ENCODE measurements around the gene ARFGAP3.

The ARFGAP3 gene

DNA sequence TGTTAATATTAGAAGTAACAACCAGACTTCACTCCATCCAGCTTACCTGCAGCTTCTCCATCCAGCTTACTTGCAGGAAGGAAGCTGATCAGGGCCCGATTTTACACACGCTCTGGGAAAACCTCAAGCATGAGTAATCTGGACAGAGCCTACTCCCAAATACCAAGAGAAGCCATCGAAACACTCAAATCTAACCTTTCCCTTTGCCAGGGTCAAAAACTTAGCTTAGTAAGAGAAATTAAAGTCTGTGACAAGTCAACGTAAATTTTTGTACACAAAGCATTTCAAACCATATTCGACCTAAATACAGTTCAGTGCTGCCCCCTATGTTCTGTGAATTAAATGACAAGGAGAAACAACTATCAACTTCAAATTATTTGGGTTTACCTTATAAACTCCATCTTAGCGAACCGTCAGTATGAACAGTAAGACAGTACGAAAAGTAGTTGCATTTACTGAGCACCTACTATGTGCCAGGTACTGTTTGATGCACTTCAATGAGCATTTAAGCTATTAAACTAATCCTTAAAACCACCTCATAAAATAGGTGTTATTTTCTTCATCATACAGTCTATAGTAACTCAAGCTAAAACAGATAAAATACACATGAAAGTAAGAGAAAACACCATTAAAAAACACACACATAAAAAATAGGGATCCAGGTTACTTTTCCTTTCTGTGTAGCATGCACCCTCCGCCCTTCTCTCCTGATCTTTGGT, 36.9 kb downstream of the ARFGAP3 start:
- DNase-seq (ENCODE audit: low read depth, low spot score), result no peak

DNA sequence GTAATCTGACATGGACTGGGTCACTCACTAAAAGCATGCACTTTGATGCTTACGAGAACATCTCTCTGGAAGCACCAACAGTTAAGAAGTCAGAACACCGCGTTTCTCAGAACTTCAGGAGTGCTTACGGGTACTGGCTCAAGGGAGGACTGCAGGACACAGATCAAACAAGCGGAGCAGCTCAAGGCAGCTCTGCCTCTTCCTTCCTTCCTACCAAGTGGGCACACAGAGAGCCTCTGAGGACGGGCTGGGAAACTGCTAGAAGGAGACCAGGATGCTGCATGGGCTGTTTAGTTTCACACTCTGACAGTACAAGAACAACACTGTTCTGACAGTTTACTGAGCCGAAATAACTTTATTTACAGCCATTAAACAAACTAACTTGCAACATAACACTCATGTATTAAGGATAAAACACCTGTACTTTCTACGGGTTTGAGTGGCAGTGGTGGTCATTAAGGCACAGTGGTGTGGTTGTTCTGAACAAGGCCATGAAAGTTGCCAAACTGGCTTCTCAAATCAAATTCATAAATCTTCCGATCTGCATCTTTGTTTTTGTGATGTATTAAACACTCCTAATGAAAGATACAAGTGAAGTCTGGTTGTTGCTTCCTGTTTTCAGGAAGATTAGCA, 37.5 kb downstream of the ARFGAP3 start:
- no peak for DNase-seq (ENCODE audit: low read depth, low spot score)

DNA sequence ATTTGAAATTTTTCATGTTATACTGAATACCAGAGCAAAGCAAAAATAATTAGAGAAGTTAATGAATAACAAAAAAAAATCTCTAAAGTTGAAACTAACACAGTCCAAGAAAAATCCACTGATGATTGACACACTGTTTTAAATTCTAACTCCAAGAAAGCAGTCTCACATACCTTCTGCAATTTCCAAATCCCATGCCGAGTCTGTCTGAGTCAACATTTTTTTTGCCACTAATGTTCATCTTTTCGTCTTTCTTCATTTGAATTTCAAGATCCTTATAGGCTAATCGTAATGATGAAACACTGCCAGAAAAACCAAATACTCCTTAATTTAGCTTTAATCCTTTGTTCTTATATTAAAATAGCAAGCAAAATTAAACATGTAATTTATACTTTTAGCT, 39.5 kb downstream of the ARFGAP3 start:
- DNase-seq (ENCODE audit: low read depth, low spot score), result no peak

DNA sequence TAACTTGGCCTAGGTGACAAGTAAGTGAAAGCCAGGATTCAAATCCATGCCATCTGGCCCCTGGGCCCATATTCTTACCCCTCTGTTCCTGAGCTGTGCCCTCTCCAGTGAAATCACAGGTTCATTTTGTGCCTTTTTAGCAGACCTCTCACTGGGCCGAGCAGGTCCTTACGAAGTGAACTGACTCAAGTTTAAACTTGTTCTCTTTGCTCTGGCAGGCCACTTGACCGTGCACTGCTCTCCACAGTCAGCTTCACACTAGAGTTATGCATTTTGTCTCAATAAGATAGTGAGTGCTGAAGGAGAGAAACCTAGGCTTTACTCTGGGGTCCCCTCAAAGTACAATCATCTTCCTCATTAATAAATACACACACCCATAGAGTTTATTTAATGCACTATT, 40.7 kb downstream of the ARFGAP3 start:
- DNase-seq (ENCODE audit: low read depth, low spot score), result no peak

DNA sequence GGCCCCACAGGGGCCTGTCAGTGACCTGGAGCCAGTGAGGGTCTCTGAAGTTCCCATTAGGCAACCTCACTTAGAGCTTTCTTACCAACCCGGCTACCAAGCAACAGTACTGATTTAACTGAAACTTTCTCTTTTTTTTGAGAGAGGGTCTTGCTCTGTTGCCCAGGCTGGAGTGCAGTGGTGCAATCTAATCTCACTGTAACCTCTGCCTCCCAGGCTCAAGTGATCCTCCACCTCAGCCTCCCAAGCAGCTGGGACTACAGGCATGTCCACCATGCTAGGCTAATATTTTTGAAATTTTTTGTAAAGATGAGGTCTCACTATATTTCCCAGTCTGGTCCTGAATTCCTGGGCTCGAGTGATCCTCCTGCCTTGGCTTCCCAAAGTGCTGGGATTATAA, 42.5 kb downstream of the ARFGAP3 start:
- no peak for DNase-seq (ENCODE audit: low read depth, low spot score)

DNA sequence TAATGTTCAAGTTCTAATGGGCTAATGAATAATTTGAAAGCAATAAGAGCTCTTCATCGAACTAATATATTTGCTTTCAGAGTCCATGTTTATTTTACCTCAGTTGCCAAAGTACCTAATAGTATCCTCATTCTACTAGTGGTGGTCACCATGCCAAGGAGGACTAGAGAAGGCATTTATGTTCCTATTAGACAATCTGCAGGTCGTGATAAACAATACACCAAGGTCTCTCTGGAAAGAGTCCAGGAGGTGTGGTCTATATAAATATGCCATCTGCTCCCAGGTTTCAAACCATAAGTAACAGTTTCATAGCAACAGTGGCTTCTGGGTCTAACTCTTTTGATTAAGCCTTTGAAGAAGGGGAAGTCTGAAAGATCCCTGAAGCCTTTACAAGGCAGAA, 42.9 kb downstream of the ARFGAP3 start:
- no peak for DNase-seq (ENCODE audit: low read depth, low spot score)

DNA sequence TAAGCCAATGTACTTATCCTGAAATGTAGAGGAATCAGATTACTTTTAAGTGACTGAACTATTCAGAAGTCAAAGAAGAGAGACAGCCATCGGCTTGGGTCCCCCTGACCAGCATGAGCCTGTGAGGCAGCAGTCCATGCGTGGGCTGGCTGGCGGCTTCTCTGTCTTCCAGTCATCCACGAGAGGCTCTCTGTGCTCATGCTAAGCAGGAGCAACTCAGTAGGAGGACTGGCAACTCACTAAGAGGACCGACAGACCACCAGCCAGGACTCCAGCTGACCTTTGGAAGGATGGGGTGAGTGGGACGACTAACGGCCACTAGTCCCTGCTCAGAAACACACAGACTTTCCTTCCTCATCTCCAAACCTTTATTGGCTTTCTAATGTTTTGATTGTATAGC, 43.6 kb downstream of the ARFGAP3 start:
- DNase-seq (ENCODE audit: low read depth, low spot score), result no peak

DNA sequence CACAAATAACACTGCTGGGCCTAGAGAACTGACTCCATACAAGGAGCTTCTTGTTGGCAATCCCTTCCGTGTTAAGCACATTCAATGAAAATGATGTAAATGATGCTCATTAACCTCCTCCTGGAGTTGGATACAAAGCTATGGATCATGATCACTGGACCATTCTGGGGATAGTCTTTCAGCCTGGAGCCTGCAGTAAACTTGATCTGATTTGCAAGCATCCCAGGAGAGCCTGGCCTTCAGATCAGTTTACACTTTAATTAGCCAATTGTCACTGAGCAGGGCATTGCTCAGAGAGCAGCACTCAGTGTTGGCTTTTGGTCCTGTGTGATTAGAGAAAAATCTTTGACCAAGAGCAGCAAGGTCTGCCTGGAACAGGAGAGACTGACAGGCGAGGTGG, 45.6 kb downstream of the ARFGAP3 start:
- no peak for DNase-seq (ENCODE audit: low read depth, low spot score)

DNA sequence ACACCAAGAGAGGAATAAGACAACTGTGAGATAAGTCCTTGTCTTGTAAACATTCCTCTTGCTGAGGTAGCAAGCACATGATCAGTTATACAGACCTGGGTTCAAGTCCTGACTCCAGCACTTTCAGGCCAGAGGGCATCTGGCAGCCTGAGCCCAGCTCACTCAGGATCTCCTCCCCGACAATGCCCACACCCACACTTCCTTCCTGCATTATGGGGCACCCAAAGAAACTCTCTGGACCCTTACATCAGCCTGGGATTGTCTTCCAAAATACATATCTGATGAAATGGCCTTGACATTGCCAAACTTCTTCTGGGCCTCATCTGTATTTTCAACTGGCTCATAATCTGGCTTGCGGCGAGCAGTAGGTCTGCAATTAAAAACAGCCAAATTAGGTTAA, 48.6 kb downstream of the ARFGAP3 start:
- DNase-seq (ENCODE audit: low read depth, low spot score), result no peak

DNA sequence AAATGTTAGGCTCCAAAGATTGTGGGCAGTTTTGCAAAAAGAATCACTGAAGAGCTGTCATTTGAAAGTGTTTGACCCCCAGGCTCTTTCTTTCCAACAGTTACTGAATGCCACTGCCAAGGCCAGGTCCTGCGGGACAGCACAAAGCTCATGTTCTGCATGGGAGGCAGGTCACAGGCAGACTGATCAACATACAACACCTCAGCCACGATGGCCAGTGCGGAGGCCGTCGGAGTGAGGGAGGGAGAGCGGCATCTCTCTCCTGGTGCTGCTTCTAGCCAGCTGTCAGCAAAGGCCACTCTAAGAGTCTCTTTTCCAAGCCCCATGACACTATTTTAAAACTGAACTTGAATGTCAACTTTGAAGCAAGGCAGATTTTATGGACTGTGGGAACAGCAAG, 49.9 kb downstream of the ARFGAP3 start:
- no peak for DNase-seq (ENCODE audit: low read depth, low spot score)

DNA sequence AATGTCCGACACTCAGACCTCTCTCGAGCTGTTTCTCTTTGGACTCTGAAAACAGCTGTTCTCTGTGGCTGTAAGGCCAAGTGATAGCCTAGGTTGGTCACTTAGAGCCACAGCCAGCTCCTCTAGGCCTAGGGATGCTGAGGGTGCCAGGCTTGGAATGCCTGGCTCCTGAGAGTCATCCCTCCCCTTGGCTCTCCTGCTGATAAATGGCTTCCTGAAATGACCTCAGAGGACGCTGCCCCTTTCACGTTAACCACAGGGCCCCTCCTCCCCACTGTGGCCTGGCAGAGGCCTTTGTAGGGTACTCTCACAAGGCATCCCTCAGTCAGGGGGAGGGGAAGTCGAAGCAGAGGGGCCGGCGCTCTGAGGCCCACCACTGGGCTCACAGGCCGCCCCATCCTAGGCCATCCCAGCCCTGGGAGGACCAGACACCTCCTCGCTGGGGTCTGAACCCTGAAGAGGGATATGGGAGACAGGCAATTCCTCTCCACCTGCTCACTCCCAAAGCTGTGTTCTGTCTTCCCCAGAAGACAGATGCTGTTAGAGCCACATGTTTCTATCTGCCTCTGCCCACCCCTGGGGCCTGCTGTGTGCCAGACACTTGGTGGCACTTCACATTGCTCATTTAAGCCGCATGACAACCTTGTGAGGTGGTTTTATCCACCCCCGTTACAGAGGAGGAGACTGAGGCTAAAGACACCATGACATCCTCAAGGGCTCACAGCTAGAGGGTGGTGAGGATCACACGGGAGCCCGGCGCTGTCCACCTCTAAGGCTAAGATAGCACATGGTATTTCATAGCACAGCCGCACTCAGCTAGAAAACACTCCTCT, 50.9 kb downstream of the ARFGAP3 start:
- no peak for DNase-seq (ENCODE audit: low read depth, low spot score)

DNA sequence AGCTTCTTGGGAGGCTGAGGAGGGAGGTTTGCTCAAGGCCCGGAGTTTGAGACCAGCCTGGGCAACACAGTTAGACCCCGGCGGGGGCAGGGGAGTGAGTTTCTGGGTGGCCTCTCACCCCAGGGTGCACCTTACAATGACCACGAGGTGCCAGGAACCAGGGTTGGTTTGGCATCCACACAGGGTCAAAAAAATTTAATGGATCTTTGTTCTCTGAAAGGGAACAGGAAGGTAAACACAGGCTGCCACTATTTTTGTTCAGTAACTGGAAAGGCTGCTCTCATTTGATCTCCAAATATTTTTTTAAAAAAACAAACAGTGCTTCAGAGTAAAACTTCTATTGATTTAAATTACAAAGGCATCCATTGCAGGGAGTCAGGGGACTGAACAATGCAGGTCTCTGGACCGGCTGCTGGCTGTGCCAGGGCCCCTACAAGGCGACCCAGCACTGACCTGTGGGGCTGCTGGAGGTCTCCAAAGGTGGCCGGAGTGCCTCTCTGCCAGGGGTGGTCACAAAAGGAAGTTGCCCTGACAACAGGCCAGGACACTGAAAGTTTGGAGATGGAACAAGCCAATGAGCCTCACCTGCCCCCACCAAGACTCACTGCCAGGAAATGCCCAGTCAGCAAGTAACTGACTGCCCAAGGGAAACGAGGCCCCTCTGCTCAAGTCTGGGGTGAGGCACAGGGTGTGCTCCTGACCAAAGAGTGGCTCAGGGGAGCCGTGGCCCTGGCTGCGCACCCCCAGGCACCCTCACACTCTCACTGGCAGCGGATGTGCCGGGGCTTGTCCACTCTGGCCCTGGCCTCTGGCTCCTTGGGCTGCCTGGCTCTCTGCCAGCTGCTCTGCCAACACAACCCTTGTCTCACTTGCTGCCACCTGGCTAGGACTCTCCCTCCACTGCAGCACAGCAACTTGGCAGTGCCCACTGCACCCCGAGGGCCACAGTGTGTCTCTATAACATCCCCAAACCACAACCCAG, 51.8 kb downstream of the ARFGAP3 start:
- DNase-seq (ENCODE audit: low read depth, low spot score), result no peak

DNA sequence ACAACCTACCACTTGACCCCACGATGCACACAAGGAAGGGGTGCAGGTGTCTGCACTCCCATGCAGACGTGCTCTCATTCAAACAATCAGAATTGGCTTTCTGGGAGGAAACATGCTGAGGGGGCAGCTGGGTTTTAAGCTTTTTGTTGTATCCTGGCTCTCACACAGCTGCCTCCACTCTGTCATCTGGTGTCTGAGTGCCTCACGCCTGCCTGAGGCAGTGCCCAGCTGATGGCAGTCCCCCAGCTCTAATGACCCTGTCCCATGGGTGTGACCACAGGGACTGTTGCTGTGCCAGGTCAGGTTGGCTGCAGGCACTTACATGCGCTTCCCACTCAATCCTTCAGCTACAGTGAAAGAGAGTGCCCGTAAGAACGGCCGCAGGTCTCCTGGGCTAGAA, 53.7 kb downstream of the ARFGAP3 start:
- DNase-seq (ENCODE audit: low read depth, low spot score), result no peak

DNA sequence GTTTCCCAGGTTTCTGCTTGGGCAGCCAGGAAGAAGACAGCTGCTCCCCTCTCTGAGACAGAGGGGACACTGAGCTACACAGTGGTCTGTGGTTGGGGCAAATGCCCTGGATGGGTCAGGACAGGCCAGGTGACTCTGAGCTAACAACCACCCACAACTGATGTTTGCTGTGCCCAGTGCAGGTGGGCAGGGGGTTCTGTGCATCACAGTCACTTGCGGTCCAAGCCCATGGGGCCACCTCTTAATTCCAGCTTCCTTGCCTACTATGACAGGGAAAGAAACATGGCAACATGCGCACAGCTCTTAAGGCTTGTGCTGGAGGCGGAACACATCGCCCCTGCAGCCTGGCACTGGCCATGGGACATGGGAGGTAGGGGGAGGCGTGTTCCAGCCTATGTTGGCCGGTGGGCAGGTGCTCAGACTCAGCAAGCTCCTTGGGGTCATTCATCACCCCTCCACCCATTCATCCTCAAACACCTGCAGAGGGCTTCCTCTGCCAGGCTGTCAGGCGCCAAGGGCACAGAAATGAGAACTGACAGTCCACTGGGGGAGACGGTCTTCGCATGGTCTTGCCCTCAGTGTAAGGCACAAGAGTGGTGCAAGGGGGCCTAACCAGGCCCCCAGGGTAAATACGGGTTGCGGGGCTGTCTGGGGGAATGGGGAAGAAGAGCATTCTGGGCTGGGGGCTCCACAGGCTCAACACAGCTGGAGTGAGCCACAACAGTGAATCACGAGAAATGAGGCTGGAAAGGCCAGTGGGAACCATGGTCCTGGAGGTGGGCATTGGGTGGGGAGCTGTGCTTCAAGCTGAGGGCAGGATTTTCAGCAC, 55.6 kb downstream of the ARFGAP3 start:
- DNase-seq (ENCODE audit: low read depth, low spot score), result no peak

DNA sequence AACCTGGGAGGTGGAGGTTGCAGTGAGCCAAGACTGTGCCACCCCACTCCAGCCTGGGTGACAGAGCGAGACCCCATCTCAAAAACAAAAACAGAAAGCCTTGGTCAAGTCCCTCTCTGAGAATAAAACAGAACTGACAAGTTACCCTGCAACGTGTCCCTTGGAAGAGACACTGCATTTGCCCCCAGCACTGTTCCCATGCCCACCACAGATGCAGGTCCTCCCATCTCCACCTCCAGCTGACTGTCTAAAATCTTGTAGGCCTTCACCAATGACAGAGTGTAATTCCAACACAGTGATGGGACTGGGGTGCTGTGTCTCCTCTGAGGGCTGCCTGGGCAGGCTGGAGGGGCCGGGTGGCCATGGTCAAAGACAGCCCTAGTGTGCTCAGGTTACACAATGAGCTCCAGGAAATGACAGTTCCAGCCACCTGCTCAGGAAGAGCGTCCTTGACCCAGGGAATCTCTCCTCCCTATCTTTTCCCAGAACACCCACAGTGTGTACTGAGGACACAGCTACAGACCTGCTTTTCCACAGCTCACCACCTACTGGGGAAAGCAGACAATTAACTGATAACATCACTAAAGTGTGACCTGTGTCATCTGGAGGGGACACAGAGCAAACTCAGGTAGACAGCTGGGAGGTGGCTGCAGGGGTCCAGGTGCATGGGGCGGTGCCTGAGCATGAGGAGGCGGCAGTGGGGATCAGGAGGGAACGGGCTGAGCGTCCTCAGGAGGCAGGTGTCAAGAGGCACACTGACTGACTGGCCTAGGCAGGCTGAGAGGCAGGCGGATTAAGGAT, 56.4 kb downstream of the ARFGAP3 start:
- DNase-seq (ENCODE audit: low read depth, low spot score), result no peak

DNA sequence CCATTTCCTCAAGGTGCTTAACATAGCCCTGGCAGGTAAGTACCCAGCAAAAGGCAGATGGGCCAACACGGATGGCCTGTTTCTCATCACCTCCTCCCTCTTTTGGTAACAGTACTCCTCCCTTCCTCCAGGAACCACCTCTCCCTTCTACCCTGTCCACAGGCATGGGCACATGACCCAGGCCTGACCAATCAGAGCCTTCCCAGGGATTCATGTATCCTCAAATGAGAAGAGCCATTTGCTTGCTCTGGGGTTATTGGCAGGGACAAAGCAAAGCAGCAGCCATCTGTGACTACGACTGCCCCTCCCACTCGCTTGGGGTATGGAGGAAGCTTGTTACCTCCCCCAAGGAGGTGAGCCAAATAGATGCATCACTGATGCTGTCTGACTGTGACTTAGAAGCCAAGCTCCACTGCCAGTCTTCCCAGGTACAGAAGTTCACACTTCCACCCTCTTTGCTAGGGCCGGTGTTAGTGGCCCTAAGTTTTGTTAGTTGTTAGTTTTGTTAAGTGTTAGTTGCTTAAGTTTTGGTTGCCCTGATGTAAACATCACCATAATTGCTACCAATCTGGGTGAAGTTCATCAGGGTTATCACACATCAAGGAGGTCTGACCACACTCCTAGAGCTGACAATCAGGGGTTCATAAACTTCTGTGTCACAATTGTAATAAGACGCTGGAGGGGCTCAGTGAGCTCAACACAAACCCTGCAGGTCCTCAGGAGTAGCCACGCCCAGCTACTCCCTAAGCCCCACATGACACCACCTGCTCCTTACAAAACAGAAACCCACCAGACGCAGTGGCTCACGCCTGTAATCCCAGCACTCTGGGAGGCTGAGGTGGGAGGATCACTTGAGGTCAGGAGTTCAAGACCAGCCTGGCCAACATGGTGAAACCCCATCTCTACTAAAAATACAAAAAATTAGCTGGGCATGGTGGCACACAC, 57.3 kb downstream of the ARFGAP3 start:
- peak; percentile 33 for DNase-seq (ENCODE audit: low read depth, low spot score)

DNA sequence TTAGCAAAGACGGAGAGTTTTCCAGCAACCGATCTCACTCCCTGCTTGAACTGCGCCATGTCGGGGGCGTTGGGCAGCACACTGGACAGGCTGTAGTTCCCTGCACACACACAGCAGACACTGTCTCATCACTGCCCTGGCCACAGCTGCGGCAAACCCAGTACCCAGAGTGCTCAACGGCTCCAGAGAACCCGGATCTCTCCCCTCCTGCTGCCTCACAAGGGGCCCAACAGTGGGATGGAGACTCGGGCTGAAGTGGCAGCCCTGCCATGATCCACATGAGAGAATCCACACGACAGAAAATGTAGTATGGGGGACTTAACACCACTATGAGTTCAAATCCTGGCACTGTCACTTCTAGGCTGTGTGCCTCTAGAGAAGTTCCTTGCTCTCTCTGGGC, 58.0 kb downstream of the ARFGAP3 start:
- DNase-seq (ENCODE audit: low read depth, low spot score), result no peak

DNA sequence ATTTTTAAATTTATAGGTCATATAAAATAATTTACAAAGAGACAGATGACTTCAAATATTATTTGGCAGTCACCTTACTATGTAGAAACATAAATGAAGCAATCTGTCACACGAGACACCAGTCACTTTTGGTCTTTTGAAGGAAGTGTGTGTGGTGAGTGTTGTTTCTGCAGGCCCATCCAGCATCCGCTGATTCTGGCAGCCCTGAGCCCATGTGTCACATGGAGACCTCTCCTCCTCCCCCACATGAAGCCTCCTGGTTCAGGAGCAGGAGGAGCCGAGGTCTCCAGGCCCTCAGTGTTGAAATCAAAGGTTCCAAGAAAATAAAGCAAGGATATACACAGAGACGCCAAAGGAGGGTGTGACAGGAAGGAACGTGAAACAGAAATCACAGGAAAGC, 60.1 kb downstream of the ARFGAP3 start:
- no peak for DNase-seq (ENCODE audit: low read depth, low spot score)

DNA sequence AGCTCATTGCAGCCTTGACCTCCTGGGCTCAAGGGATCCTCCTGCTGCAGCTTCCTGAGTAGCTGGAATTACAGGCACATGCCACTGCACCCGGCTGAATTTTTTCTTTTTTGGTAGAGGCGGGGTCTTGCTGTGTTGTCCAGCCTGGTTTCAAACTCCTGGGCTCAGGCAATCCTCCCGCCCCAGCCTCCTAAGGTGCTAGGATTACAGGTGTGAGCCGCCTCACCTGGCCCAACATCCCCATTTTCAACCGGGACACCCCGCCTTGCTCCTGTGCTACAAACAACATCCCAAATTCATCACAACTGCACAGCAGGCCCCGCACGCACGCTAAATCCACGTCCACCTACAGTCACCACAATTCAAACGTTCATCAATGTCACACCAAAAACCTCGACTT, 61.0 kb downstream of the ARFGAP3 start:
- DNase-seq (ENCODE audit: low read depth, low spot score), result no peak

Data from iPS DF 19.7 (cell line).